ENCODE data around the gene ANXA5.
A peak's percentile ranks its signal among the peaks of the same experiment; 100 is the strongest.

The ANXA5 gene

GRCh38 chr4:121712001-121712651 is 15.3 kb upstream of the ANXA5 start:
- no peak for DNase-seq (ENCODE audit: low read depth, low spot score)

DNA sequence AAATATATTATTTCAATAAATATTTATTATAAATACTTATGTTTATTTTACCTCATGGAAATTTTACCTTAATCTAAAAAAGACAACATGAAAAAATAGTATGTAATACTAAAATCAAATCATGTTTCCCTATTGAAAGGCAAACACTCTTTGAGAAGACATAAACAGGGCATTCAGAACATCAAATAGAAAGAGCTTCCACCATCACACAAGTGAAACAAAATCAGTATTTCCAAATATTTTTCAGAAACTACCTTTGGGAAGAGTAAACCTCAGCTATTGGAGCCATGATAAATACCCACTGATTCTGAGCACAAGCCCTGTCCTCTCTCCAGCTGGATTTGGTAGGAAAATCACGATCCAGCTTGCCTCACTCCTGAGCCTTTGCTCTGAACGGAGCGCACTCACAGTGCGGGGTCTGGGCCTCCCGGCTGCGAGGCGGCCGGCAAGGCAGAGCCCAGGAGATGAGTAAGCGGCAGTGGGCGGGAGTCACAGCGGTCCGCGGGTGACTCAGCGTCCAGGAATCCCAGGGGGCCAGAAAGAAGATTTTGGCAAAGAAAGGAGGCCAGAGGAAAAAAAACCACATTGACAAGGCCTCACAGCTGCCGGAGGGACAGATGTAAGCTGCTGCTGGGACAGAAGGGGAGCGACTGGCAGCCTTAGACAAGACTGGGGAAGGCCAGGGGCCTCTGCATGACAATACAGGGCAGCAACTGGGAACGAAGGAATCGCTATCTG is 14.7 kb upstream of the ANXA5 start:
- DNase-seq (ENCODE audit: low read depth, low spot score) = peak; percentile 98

DNA sequence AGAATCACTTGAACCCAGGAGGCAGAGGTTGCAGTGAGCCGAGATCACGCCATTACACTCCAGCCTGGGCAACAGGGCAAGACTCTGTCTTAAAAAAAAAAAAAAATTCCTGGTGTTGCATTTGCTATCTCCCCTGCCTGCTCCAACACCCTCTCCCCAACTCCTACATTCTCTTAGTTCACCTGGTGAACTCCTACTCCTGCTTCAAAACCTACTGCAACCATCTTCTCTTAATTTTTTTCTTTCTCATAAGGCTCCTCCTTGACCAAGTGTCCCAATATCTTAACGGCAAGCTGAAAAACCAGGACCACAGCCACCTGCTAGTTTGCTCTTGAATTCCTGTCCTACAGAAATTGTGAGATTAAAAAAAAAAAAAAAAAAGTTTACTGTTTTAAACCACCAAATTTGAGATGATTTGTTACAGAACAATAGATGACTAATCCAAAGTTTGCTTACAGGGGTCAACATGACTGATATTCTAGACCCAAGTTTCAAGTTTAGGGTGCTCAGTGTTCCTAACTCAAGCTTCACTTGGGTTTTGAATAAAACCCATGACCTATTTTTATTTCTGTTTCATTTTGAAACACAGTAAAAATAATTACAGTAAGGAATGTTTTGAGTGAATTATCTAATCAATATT is 13.1 kb upstream of the ANXA5 start:
- no peak for DNase-seq (ENCODE audit: low read depth, low spot score)

GRCh38 chr4:121707344-121707743 is 10.6 kb upstream of the ANXA5 start:
- no peak for DNase-seq (ENCODE audit: low read depth, low spot score)

- peak; percentile 84 for DNase-seq (ENCODE audit: low read depth, low spot score)
Measured at GRCh38 chr4:121706595-121707021, 9.8 kb upstream of the ANXA5 start.

- DNase-seq (ENCODE audit: low read depth, low spot score) = no peak
Measured at GRCh38 chr4:121705521-121705920, 8.7 kb upstream of the ANXA5 start.

- no peak for DNase-seq (ENCODE audit: low read depth, low spot score)
Measured at GRCh38 chr4:121702136-121702535, 5.4 kb upstream of the ANXA5 start.

DNA sequence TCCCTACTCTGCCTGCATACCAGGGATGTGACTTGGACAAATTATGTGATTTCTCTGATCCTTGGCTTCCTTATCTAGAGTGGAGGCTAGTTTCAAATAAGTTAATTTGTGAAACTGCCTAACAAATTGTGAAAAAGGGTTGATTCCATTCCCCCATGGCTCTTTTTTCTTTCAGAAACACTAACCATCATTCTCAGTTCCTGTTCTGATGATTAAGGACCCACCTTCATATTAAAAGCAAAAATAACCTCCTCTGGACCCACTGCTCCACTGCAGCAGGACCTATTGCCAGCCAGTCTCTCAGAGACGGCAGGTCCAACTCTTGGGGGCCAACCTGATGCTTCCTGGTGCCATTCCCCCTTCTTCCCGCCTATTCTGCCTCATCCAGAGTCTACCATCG is 4.5 kb upstream of the ANXA5 start:
- DNase-seq (ENCODE audit: low read depth, low spot score) = no peak

- DNase-seq (ENCODE audit: low read depth, low spot score) = no peak
Measured at GRCh38 chr4:121698236-121698671, 1.5 kb upstream of the ANXA5 start.

GRCh38 chr4:121697564-121697963 is 784 bp upstream of the ANXA5 start:
- no peak for DNase-seq (ENCODE audit: low read depth, low spot score)

- peak; percentile 76 for DNase-seq (ENCODE audit: low read depth, low spot score)
Measured at GRCh38 chr4:121696170-121696580, 605 bp downstream of the ANXA5 start.

GRCh38 chr4:121693886-121694285 is 2.9 kb downstream of the ANXA5 start:
- no peak for DNase-seq (ENCODE audit: low read depth, low spot score)

GRCh38 chr4:121693450-121693849 is 3.3 kb downstream of the ANXA5 start:
- DNase-seq (ENCODE audit: low read depth, low spot score) = peak; percentile 49

DNA sequence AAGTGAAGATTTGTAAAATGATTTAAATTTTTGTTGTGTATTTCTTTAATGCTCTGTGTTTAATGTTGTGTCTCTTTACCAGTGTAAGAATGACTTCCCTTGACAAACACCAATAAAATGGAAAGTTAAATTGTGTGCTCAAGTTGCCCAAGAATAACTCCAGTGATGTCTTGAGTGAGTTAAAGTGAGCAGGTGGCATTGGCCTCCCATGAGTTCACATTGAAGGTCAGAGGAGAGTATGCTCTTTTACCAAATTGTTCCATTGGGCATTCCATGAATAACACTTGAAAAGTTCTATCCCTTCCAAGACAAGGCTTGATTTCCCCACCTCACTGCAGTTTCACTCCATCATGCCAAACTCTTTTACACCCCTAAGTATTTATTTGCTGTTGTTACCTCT is 4.5 kb downstream of the ANXA5 start:
- DNase-seq (ENCODE audit: low read depth, low spot score) = no peak

DNA sequence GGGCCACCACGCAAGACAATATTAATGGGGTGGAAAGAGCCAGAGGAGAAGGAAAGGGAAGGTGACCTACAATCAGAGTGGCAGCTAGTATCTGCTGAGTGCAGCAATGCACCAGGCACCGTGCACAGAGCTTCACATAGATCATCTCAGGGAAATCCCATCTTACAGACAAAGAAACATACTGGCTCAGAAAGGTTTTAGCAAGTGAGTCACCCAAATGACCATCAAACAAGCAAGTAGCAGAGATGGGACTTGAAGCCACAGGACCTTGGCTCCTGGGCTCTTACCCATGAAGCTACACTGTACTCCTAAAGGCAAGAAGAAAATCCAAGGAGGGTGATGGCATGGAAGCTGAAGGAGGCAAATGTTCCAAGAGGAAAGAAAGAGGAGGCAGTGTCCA is 6.8 kb downstream of the ANXA5 start:
- peak; percentile 59 for DNase-seq (ENCODE audit: low read depth, low spot score)

- DNase-seq (ENCODE audit: low read depth, low spot score) = no peak
Measured at GRCh38 chr4:121688701-121689100, 8.1 kb downstream of the ANXA5 start.

- DNase-seq (ENCODE audit: low read depth, low spot score) = no peak
Measured at GRCh38 chr4:121688261-121688660, 8.5 kb downstream of the ANXA5 start.

DNA sequence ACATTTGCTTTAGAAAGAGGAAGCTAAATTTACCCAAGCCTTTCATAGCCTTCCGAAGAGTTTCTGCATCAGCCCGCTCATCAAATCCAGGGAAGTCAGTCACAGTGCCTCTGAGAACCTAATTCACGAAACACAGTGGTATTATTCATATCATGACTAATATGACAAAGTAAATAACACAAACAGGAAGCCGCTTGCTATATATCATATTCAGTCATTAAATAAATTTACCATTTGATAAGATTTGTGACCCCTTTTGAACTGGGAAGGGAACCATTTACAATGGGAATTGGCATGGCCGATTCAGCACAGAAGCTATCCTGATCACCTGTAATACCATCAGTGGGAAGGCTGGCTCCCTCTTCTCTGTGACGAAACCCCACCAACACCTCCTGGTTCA is 10.5 kb downstream of the ANXA5 start:
- no peak for DNase-seq (ENCODE audit: low read depth, low spot score)

- DNase-seq (ENCODE audit: low read depth, low spot score) = no peak
Measured at GRCh38 chr4:121685257-121685656, 11.5 kb downstream of the ANXA5 start.

DNA sequence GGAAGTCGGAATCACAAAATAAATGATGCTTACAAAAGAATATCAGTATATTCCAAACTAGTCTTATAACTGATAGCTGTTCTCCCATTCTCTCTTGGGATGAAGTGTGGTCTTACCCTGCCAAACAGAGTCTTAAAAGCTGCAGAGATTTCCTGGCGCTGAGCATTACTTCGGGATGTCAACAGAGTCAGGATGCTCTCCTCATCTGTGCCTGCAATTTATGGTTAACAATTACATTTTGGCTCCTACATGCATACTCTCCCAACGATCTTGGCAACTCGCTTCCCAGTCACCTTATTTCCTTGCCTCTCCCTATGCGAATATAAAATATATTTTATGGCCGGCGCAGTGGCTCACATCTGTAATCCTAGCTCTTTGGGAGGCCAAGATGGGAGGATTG is 12.2 kb downstream of the ANXA5 start:
- DNase-seq (ENCODE audit: low read depth, low spot score) = no peak

- DNase-seq (ENCODE audit: low read depth, low spot score) = no peak
Measured at GRCh38 chr4:121684016-121684415, 12.8 kb downstream of the ANXA5 start.

DNA sequence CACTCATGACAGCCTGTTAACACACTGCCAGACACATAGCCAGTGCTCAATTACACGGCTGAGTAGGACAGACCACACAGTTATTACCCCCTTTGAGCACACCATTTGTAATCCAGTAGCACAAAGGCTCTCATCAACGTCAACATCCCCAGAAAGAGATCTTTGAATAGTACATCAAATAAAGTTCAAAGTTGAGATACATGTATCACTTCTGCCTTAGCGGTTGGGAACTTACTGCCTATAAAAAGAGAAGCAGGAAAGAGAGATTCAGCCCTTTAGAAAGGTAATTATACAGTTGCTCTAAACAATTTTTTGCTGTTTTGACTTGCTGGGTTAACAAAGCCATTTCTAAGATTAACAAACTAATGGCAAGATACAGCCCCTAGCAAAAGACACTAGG is 16.2 kb downstream of the ANXA5 start:
- DNase-seq (ENCODE audit: low read depth, low spot score) = no peak

GRCh38 chr4:121679951-121680350 is 16.8 kb downstream of the ANXA5 start:
- no peak for DNase-seq (ENCODE audit: low read depth, low spot score)

Measured in astrocyte of the hippocampus (primary cell).